NCI-H1436 treated with DMSO at 0.1 percent for 48 hours (cell line): Measurements from ENCODE around the gene PFKL.
"Not testable (repeated sequence)": the region's sequence is repeated elsewhere in the genome, so short reads cannot be mapped to it uniquely, and the experiment has no call there.

Experiments
- DNase-seq: peaks from one replicate; lab custom pipeline; 2025; lab: John Stamatoyannopoulos, UW

The PFKL gene

DNA sequence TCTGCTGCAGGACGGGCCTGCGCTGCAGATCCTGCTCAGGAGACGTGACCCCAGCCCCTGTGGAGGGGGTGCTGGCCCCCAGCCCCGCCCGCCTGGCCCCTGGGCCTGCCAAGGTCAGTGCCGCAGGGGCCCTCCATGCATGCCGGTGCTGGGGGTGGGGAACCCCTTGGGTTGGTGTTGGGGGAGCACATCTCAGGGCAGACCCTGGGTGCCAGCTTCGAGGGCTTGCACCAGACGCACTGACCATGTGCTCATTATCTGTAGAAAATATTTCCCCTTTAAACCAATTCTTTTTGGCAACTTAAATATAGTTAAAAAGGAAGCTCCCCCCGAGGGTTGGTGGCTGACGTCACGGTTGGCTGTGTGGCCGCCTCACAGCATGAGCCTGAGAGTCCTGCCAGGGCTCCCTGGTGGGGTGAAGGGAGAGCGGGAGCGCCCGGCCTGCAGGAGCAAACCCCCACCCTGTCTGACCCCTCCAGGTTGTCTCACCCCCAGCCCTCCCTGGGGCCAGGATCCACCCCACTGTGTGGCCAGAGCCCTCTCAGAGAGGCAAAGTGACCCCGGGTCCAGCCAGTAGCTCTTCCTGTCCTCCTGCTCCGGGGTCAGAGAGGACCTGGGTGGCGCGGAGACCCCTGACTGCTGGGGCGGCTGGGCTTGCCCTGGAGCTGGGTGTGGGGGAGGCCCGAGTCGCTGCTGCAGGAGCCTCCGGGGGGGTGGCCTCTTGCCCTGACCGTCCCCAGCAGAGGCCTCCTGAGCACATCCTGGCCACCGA lies 5.3 kb upstream of the PFKL start:
- no peak for DNase-seq

DNA sequence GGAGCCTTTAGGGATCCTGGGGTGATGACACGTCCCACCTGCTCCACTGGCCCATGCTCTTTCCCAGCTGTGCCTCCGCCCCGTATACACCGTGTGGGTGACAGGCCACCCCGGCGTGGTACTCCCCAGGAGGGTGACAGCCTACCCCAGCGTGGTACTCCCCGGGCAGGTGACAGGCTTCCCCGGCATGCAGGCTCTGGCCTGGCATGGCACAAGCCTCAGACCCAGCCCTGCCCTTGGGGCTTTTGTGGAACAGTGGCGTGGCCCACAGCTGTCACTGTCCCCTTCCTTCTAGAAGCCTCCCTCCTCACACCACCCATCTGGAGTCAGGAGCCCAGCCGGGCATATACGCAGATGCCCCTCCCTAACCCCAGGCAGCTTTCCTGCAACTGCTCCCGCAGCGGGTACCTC lies 4.7 kb upstream of the PFKL start:
- DNase-seq: no peak

DNA sequence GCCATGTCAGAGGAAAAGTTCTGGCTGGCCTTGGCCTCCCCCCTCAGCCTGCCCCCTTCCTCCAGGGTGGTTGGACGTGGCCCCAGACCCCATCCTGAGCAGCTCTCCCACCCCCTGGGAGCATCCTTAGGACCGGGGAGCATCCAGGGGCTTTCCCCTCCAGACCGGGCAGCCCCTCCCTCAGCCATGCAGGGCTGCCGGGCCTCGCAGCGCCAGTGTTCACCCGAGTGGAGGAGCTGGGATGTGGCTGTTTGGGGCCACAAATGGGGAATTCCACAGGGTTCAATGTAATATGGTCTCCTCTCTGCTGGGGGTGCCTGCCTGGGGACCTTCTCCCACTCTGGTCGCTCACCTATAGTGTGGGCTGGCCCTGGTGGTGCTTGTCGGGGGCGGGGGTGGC lies 4.2 kb upstream of the PFKL start:
- no peak for DNase-seq

DNA sequence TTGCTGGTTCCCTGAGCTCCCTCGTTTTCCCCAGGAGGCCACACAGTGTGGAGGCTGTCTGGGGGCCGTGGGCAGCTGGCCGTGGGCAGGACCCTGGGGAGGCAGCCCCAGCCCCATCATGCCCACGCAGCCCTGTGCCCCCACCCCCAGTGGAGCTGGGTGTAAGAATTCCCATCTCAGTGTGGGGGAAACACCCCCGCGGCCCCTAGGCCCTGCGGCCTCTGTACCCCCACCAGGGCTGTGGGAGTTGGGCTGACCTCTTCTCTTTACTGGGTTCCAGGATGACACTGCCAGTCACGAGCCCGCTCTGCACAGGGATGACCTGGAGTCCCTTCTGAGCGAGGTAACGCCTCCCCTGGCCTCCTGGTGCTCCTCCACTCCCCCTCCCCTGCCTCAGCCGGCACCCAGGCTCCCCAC lies 3.7 kb upstream of the PFKL start:
- DNase-seq: no peak

DNA sequence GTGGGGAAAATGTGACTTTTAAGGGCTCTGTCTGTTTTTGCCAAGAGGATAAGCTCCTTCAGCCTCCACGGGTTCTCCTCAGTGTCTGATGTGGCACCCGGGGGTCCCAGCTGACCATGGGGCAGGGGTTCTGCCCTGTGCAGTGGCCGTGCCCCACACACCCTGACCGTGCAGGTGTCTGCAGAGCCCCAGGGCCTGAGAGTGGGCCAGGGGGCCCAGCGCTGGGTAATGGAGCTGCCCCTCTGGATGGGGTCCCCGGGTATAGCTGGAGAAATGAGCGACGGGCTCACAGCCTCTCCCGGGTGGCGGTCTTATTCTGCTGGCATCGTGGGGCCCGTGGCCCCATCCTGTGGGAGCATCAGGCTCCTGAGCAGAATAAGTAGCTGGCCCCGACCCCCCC lies 2.9 kb upstream of the PFKL start:
- no peak for DNase-seq

DNA sequence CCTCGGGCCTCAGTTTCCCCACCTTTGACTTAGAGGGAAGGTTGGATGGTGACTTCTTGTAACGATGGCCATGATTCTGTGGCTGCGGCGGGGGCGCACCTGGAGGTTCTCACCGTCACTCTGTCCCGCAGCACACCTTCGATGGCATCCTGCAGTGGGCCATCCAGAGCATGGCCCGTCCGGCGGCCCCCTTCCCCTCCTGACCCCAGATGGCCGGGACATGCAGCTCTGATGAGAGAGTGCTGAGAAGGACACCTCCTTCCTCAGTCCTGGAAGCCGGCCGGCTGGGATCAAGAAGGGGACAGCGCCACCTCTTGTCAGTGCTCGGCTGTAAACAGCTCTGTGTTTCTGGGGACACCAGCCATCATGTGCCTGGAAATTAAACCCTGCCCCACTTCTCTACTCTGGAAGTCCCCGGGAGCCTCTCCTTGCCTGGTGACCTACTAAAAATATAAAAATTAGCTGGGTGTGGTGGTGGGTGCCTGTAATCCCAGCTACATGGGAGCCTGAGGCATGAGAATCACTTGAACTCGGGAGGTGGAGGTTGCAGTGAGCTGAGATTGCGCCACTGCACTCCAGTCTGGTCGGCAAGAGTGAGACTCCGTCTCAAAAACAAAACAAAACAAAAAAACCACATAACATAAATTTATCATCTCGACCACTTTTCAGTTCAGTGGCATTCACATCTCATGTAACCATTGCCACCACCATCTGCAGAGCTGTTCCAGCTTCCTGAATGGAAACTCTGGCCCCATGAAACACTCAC lies 2.1 kb upstream of the PFKL start:
- no peak for DNase-seq

DNA sequence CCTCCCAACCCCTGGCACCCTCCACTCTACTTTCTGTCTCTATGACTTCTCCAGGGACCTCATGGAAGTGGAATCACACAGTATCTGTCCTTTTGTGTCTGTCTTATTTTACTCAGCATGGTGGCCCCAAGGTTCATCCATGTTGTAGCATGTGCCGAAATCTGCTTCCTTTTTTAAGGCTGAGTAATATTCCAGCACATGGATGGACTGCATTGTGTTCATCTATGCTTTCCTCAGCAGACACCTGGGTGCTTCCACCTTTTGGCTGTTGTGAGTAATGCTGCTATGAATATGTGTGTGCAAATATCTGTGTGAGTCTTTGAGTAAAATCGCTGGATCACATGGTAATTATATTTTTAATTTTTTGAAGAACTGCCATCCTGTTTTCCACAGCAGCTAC lies 1.6 kb upstream of the PFKL start:
- no peak for DNase-seq

DNA sequence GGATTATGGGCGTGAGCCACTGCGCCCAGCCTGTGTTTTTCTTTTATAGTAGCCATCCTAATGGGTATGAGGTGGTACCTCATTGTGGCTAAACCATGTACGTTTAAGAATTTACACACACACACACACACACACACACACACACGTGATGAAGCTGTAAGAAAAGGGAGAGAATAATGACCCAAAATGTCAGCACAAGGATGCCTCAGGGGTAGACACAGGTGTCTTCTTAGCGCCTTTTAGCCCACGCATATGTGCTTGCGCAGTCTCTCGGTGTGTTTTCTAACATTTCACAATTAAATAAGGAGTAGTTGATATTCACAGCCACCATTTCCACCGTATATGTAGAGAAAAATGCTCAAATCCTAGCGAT lies 782 bp upstream of the PFKL start:
- no peak for DNase-seq

DNA sequence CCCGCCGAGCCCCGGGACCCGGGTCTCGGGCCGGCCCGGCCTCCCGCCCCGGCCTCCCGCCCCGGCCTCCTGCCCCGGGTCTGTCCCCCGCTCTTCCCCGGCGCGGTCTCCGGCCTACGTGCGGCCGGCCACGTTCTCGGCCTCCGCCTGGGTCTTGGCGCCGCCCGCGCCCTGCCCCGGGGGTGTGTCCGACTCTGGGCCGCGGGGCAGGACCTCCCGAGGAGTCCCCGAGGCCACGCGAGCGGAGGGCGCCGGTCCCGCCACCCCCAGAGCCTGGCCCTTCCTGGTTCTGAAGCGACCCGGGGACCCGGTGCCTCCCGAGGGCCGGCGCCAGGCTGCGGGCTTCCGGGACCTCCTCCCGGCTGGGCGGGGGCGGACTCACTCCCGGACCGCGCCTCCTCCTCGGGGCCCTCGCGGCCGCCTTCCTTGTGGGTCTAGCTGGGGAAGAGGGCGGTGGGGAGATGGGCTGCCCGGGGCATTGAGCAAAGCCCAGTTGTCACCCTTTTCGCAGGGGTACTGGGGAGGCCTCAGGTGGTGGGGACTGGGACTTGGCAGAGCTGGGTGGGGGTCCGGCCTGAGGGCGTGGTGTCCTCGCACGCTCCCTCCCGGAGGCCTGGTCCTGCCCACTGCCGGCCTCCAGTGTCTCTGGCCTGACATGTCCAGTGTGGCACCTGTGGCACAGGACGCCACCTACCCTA lies 558 bp downstream of the PFKL start:
- DNase-seq: no peak

DNA sequence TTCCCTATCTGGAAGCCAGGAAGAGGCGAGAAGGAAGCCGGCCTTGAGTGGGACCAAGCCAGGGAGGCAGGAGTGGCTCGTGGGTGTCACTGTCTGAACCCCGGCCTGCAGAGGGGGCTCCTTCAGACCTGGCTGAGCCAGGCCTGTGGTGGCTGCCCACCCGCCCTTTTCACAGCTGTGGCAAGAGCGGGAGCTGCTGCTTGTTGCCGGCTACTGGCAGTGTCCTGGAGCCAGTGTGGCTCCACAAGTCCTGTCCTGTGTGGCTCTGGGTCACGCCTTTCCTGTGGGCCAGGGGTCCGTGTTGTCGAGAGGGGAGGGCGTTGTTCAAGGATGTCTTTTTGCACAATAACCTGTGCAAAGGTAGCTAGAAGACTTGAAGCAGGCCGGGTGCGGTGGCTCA lies 1.3 kb downstream of the PFKL start:
- no peak for DNase-seq

DNA sequence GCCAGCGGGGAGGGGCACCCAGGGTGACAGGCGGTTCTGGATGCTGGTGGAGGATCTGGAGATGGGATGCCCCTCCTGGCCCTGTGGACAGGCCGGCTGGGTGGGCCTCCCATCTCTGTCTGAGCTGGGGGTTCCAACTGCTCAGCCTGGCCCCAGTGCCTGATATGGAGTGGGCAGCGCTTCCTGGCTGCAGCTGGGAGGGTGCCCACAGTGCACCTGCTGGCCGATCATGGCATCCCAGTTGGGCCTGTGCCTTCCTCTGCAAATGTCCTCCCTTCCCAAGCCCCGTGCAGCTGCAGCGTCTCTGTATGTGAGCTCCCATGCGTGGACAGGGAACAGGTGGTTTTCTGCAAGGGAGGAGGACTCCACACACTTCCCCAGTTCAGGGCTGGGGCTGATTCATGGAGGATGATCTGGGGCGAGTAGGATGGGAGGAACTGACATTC lies 2.1 kb downstream of the PFKL start:
- no peak for DNase-seq

DNA sequence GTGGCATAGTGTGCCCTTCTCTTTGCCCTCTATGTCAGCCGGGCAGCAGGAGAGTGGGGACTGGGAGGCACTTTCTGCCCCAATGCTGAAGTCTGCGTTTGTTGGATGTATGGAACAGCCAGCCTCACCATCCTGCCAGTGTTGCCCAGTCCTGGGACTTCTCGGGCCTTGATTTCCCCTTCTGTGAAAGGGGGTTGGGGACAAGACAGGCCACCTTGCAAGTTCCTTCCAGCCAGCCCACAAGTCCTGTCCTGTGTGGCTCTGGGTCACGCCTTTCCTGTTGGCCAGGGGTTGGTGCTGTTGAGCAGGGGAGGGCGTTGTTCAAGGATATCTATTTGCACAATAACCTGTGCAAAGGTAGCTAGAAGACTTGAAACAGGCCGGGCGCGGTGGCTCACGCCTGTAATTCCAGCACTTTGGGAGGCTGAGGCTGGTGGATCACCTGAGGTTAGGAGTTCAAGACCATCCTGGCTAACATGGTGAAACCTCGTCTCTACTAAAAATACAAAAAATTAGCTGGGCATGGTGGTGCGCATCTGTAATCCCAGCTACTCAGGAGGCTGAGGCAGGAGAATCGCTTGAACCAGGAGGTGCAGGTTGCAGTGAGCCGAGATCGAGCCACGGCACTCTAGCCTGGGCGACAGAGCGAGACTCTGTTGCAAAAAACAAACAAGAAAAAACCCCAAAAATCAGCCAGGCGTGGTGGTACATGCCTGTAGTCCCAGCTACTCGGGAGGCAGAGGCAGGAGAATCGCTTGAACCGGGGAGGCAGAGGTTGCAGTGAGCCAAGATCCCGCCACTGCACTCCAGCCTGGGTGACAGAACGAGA lies 2.9 kb downstream of the PFKL start:
- DNase-seq: not testable (repeated sequence)

DNA sequence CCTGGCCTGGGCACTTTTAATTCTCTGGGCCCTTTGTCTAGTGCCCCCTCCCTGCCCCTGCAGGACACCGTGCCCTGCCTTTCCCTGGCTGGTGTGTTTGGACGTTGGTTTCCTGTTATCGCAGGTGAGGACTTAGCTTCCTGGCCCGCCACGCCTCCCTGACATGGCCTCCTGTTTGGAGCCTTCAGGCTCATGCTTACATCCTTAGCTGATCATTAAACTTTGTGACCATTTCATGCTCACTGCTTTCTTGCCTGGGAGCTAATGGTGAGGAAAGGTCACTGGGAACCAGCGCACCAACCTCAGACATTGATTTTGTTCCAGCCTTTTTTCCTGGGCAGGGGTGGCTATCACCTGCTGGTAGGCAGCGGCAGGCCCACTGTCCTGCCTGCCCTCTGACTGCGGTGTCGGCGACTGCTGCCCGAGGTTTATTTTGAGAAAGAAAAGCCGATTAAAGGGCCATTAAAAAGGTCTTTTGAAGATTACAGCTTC lies 3.7 kb downstream of the PFKL start:
- DNase-seq: no peak

DNA sequence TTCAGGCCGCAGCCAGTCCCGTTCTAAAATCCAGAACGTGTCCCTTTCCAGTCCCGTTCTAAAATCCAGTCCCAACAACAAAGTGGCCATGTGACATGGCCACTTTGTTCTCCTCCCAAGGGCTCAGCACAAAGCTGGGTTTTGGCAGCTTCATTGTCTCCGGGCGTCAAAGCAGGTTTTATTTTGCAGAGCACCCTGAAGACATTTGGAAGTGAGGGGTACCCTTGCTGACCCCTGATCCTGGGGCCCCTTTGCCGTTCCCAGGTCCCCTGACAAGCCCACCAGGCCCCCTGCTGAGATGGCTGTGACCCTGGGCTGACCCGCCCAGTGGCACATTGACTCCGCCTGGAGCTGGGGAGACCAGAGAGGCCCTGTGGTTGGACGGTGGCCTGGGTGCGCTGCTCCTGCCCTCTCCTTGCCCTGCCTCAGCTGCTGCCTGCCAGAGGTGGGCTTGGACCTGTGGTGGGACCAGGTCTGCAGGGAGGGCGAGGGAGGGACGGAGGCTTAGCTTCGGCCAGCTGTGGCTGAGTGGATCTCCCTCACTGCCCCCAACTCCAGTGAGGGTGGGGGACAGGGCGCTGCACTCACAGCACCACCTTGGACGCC lies 4.3 kb downstream of the PFKL start:
- DNase-seq: no peak

DNA sequence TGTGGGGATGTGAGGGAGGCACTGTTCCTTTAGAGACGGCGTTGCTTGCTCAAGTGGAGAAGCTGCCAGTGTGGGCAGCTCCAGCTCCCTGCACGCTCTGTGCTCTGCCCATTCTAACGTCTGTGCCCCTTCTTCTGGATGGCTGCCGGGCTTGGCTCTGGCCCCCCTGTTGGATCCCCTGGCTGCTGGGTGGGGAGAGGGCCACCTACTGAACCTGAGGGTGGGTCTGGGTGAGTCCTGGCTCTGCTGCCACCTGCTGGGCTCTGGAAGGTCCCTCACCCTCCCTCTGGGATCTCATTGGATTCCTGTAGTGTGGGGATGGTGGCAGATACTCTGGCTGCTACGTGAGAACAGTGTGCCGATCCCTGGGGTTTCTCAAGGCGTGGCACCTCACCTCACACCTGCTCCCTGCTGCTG lies 5.0 kb downstream of the PFKL start:
- no peak for DNase-seq

DNA sequence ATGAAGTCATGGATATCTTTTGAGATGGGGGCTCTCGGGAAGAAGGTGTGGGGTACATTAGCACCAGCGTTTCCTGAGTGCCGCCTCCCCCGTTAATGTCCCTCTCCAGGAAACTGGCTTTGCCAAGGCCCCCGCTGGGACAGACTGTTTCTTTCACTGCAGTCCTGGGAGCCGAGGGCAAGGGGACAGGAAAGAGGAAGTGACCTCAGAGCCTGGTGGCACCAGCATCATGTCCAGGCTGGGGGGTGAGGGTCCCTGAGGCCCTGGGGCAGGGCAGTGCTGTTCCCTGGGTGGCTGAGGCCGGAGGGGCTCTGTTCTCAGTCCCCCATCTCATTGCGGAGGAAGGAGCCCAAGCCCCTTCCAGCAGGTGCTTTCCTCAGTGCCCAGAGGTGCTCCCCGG lies 5.8 kb downstream of the PFKL start:
- DNase-seq: no peak

DNA sequence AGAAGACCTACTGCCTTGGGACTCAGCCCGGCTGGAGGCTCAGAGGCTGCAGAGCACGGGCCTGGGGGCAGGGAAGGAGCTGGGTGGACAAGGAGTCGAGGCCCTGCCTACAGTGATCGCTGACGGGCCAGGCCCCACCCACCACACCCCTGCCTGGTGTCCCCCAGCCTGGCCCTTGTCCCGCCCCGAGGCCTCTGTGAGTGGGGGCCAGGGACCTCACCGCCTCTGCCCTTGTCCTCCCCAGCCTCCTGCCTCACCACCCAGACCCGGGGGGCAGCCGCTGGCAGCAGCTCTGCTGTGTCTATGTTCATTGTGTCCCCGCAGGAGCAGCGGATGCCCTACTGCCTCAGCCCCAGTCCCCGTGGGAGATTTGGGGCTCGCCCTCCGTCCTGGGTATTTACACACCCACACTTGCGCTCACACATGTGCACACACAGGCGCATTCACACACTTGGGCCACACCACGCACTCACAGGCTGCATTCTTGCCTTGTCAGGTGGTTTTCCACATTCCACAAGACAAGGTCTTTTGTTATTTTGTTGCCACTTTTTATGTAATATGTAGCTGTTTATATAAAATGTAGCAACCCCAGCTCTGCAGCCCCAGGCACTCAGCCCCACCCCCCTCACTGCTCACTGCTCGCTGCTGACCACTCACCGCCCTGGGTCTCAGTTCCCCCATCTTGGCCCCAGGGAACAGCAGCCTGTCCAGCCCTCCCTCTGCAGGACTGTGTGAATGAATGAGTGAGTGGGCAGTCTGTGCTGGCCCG lies 7.3 kb downstream of the PFKL start:
- DNase-seq: no peak

DNA sequence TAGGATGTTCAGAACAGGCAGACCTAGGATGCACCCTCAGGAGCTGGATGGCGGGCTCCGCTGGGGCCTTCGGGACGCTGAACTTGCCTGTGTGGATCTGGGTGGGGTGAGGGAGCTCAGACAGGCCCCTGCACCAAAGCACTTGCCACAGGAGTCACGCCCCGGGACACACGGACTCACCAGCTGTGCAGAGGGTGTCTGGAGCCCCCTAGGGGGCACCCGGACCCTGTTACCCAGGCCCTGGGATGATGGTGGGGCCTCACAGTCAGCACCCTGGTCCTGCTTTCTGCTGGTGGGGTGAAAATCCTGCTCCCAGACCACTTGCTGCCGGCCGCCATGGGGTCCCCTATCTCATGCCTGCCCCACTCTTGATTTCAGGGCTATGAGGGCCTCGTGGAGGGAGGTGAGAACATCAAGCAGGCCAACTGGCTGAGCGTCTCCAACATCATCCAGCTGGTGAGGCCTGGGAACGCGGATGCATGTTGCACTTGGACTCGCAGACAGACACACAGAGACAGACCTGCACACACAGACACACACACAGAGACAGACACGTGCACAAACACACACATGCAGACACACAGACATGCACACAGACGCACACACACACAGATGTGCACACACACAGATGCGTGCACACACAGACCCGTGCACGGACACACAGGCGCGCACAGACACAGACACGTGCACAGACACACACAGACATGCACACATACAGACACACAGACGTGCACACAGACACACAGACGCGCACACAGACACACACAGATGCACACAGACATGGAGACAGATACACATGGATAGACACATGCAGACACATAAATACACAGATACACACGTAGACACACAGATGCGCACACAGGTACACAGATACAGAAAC lies 11.0 kb downstream of the PFKL start:
- no peak for DNase-seq

DNA sequence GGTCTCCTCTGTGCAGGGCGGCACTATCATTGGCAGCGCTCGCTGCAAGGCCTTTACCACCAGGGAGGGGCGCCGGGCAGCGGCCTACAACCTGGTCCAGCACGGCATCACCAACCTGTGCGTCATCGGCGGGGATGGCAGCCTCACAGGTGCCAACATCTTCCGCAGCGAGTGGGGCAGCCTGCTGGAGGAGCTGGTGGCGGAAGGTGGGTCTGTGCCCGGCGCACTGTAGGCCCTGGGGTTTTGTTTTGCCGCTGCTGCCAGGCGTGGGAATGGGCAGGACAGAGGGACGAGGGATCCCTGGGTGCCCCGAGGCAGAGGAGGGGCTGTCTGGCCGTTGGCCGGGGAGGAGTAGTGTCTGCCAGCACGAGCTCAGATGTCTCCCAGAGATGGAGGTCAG lies 12.2 kb downstream of the PFKL start:
- no peak for DNase-seq

DNA sequence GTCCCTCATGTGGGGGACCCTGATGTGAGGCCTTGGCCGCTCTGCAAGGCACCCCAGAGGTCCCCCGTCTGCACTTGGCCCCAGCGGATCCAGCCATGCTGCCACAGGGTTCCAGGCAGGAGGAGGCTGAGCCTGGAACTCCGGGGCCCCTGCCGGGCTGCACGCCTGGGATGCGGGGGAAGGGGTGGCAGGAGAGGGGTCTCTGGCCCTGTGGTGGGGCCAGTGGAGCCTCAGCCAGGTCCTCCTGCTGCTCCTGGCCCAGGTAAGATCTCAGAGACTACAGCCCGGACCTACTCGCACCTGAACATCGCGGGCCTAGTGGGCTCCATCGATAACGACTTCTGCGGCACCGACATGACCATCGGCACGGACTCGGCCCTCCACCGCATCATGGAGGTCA lies 12.9 kb downstream of the PFKL start:
- no peak for DNase-seq
